ENCODE results near the gene SFMBT1.

- TF ChIP-seq GATA2 (IDR thresholded peaks at IDR 0.05; ENCODE audit: low read depth, low read length), result no peak
- TF ChIP-seq GATA3 (IDR thresholded peaks at IDR 0.05; ENCODE audit: low read depth, low read length), result no peak
Observed at GRCh38 chr3:52986938-52987337, 58.9 kb downstream of the SFMBT1 start.
